Inferior parietal cortex (tissue), 1 donor: Measurements from ENCODE around the gene GRIFIN.

ENCODE experiments used
- DNase-seq: peaks from one replicate; pipeline ENCODE4 v3.0.0-alpha.2; 2016; ENCODE audit errors: extremely low spot score

GRIFIN gene

GRCh38 chr7:2498708-2499107 is 22.5 kb upstream of the GRIFIN start:
- no peak for DNase-seq

- no peak for DNase-seq
These were observed 21.5 kb upstream of the GRIFIN start for GRCh38 chr7:2497500-2498336.

DNA sequence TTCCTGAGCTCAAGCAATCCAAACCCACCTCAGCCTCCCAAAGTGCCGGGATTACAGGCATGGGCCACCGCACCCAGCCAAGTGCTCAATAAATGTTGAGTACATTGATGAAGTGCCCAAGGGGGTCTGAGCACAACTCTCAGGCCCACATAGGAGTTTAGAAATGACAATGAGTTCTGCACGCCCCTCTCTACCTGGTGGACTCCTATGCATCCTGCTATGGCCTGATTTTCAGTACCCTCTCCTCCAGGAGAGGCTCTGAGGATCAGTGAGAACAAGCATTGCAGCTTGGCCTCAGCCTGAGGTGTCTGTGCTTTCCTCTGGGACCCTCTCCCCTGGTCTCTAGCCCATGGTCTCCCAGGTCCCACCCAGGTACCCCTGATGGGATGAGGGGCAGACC is 20.9 kb upstream of the GRIFIN start:
- DNase-seq: no peak

- no peak for DNase-seq
These were observed 20.2 kb upstream of the GRIFIN start for GRCh38 chr7:2496375-2496774.

DNA sequence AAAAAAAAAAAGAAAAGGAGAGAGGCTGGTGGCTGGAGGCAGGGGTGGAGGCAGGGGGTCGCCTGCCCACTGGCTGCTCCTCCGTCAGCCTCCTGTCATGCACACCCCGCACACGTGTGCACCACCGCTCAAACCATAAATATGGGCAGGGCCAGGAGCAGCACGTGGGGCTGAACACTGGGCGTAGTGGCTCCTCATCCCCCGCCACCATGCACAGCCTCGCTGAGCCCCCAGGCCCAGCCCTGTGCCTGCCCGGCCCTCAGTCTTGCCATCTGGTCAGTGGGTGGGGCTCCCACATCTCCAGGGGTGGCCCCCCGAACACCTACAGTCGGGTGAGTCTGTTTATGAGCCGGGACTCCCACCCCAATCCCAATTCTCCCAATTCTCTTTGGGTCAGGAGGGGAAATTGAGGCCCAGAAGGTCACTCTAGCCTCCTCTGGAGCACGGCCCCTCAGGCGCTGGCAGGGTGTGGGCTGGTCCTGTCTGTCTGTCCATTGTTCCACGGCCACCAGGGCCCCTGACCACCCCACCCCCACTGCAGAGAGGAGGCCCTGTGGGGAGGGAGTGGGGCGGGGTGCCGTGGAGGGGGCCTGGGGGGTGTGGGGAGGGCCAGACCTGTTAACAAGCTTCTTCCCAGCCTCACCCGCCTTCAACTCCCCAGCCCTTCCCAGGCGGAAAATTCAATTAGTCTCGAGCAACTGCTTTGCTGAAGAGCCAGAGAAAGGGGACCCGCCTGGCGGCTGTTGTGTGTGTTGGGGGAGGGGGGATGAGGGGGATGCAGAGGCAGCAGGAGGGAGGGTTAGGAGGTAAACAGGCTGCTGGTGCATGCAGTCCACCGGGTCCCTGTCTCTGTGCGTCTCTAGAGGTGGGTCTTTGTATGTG is 19.5 kb upstream of the GRIFIN start:
- DNase-seq: no peak

- DNase-seq: no peak
These were observed 18.3 kb upstream of the GRIFIN start for GRCh38 chr7:2494191-2495130.

- no peak for DNase-seq
These were observed 17.3 kb upstream of the GRIFIN start for GRCh38 chr7:2493205-2494164.

GRCh38 chr7:2492038-2492437 is 15.8 kb upstream of the GRIFIN start:
- no peak for DNase-seq

GRCh38 chr7:2490181-2490651 is 14.0 kb upstream of the GRIFIN start:
- no peak for DNase-seq

- no peak for DNase-seq
These were observed 12.5 kb upstream of the GRIFIN start for GRCh38 chr7:2488681-2489080.

DNA sequence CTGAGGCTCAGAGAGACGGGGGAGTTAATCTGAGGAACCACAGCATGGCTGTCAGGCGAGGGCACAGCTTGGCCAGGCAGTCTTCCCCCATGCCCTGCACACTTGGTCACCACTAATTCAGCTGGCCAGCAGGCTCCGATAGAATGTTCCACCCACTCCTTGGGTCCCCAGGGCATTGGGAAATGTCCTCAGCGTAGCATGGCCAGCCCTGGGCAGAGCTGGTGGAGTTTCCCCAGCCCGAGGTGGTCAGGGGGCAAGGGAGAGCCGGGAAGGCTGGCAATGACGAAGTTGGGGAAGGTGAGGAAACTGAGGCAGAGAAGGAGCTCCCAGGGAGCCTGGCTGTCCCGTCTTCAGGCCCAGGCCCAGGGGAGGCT is 12.1 kb upstream of the GRIFIN start:
- no peak for DNase-seq

GRCh38 chr7:2487586-2488271 is 11.5 kb upstream of the GRIFIN start:
- DNase-seq: no peak

DNA sequence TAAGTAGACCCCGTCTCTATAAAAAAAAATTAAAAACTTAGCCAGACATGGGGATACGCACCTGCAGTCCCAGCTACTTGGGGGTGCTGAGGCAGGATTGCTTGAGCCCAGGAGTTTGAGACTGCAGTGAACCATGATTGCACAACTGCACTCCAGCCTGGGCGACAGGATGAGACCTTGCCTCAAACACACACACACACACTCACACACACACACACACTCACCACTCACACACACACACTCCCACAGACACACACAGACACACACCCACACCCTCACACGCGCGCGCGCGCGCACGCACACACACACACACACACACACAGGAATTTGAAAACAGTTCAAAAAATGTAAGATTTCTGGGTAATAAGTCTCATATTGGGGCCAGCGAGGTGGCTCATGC is 8.7 kb upstream of the GRIFIN start:
- DNase-seq: no peak

- no peak for DNase-seq
These were observed 7.3 kb upstream of the GRIFIN start for GRCh38 chr7:2483494-2483893.

GRCh38 chr7:2482725-2483451 is 6.7 kb upstream of the GRIFIN start:
- no peak for DNase-seq

GRCh38 chr7:2481195-2481594 is 5.0 kb upstream of the GRIFIN start:
- no peak for DNase-seq

DNA sequence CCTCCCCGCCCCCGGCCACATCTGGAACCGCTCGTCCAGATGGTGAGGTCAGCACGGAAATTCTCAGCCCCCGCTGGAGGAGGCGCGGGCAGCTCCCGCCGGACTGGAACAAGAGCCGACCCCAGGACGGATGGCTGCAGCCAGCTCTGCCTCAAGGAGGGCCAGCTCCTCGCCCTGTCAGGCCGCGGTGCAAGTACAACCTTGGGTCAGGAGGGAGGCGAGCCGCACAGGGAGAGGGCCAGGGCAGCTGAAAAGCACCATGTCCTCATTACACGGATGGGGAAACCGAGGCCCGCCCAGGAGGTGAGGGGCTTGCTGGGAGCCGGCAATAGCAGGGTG is 3.8 kb upstream of the GRIFIN start:
- no peak for DNase-seq

DNA sequence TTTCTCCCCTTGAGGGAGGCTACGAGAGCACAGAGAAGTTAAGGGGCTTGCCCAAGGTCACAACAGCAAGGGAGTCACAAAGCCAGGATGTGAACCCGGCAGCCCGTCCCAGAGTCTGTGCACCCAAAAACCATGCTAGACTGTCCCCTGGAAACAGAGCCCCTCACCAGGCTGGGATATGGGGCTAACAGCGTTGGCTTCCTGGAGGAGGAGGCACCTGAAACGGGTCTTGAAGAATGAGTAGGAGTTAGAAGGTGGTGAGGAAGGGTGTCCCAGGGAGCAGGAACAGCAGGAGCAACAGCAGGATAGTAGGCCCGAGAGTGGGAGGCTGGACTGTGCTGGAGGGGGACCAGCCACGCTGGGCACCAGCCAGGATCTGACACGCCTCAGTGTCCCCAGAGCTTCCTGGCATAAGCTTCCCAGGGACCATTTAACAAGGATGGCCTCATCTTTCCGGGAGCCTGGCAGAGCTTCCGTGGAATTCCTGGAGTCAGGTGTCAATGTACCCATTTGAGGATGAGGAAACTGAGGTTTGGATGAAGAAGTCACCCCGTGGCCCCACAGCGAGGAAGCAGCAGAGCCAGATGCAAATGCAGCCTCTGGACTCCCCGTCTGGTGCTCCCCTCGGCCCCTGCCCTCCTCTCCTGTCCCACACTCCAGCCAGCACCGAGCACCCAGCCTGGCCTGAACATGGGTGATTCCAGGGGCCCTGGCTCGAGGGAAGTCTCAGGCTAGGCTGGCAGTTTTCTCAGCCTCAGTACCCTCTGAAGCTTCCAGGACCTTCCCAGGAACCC is 3.3 kb upstream of the GRIFIN start:
- no peak for DNase-seq

DNA sequence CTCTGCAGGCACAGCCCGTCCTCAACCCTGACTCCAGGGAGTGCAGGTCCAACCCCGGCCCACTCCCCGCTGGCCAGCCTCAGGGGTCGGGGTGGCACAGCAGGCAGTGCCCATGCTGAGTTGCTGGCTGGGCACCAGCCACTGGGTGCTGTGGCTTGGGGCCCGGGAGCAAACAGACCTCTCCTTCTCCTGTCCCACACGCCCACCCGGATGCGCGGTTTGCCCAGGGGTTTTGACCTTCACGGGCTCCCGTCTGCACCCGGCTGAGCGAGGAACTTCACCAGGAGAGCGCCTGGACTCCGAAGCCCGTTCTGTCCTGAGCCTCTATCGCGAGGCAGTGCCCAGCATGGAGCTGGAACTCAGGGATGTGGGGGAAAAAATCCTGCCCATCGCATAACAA is 2.6 kb upstream of the GRIFIN start:
- DNase-seq: no peak
